Measurements from ENCODE around the gene TNNI3. TPM values are rescaled to one million over a fixed set of nuclear protein-coding genes. Genes with fewer than 3 reads are reported as not detected.

TNNI3 gene
- total and polyA plus RNA-seq, 2 donors (not counting 3 experiments of a cell fraction or from before 2014, with no cell fraction given): not detected

GRCh38 chr19:55145232-55145631 lies 12.3 kb downstream of the TNNI3 start:
- ChIA-PET CTCF (interaction anchor here (3.8 kb wide), 1 partner anchor 15 kb away, joined by 34 read pairs; no protein-coding TSS in a partner anchor), POLR2A (no interaction called here)
- FAIRE-seq (no peak), DNase-seq (ENCODE audit: low read depth, low spot score) (no peak)
- TF ChIP-seq CTCF (IDR thresholded peaks at IDR 0.05; ENCODE audit: extremely low read depth in 1 of 2, insufficient read depth in 1 of 2, low read depth in 1 of 2, low read length in 2 of 2): no peak
- no peak for TF ChIP-seq EZH2 (IDR thresholded peaks at IDR 0.05; ENCODE audit: borderline replicate concordance, low read depth, low read length, severe bottlenecking)
- TF ChIP-seq MAX (IDR thresholded peaks at IDR 0.05; ENCODE audit: insufficient read depth, insufficient read length): no peak
- TF ChIP-seq GATA2 (IDR thresholded peaks at IDR 0.05; ENCODE audit: insufficient read depth, insufficient read length, low read depth, low read length): no peak
- Histone ChIP-seq H3K27me3 (ENCODE audit: control insufficient read depth in 2 of 2, insufficient read depth in 2 of 2, low read length in 2 of 2) (peaks cover 7 to 13% of the 10 kb centered on the region in 2 experiments), H3K79me2 (ENCODE audit: control insufficient read depth, insufficient read depth, low read length) (no peaks in the 10 kb centered on the region), H3K4me1 (ENCODE audit: control insufficient read depth, extremely low read depth, insufficient read depth, low read length) (no peaks in the 10 kb centered on the region), H4K20me1 (replicated peaks; ENCODE audit: control insufficient read depth, extremely low read depth, insufficient read depth, low read length) (no peaks in the 10 kb centered on the region), H3K9me1 (replicated peaks; ENCODE audit: control insufficient read depth, extremely low read depth, insufficient read depth, low read length) (no peaks in the 10 kb centered on the region), H3K4me2 (ENCODE audit: insufficient read depth, low read length) (no peak overlapping the region), H3K9me3 (replicated peaks; ENCODE audit: control insufficient read depth, insufficient read depth, low read length) (no peaks in the 10 kb centered on the region), H3K4me3 (replicated peaks in 1 of 3; ENCODE audit: insufficient read depth in 1 of 3, low read depth in 1 of 3, low read length in 3 of 3) (no peak overlapping the region), H2AFZ (ENCODE audit: low read depth, low read length) (no peak overlapping the region), H3K27ac (ENCODE audit: insufficient read depth, low read depth, low read length) (no peak overlapping the region), H3K9ac (replicated peaks; ENCODE audit: extremely low read depth, insufficient read depth, low read length) (no peak overlapping the region), H3K36me3 (ENCODE audit: control insufficient read depth in 2 of 2, extremely low read depth in 1 of 2, insufficient read depth in 2 of 2, low read length in 2 of 2) (no peaks in the 10 kb centered on the region)
- dilution Hi-C loops (cut with MboI; ENCODE audit: extremely low pct_ligation_motif_present, low sequenced_read_pairs): no loop called here
- no TSS peak for BruUV-seq (replicated peaks)
- intact Hi-C loops (cut with micrococcal nuclease): loop anchor here (10.0 kb wide), 1 partner anchor 240 kb away; the partner anchor contains the start of genes RPL28 and TMEM238

- Histone ChIP-seq H3K9me1 (replicated peaks; ENCODE audit: control insufficient read depth, extremely low read depth, insufficient read depth, low read length) (no peaks in the 10 kb centered on the region), H2AFZ (ENCODE audit: low read depth, low read length) (peak overlapping the region; percentile 4), H4K20me1 (replicated peaks; ENCODE audit: control insufficient read depth, extremely low read depth, insufficient read depth, low read length) (no peaks in the 10 kb centered on the region), H3K27me3 (ENCODE audit: control insufficient read depth in 2 of 2, insufficient read depth in 2 of 2, low read length in 2 of 2) (peaks cover 4 to 5% of the 10 kb centered on the region in 2 experiments), H3K4me1 (ENCODE audit: control insufficient read depth, extremely low read depth, insufficient read depth, low read length) (no peaks in the 10 kb centered on the region), H3K4me2 (ENCODE audit: insufficient read depth, low read length) (no peak overlapping the region), H3K9ac (replicated peaks; ENCODE audit: extremely low read depth, insufficient read depth, low read length) (no peak overlapping the region), H3K9me3 (replicated peaks; ENCODE audit: control insufficient read depth, insufficient read depth, low read length) (no peaks in the 10 kb centered on the region), H3K79me2 (ENCODE audit: control insufficient read depth, insufficient read depth, low read length) (no peaks in the 10 kb centered on the region), H3K4me3 (replicated peaks in 1 of 3; ENCODE audit: insufficient read depth in 1 of 3, low read depth in 1 of 3, low read length in 3 of 3) (no peak overlapping the region), H3K27ac (ENCODE audit: insufficient read depth, low read depth, low read length) (no peak overlapping the region), H3K36me3 (ENCODE audit: control insufficient read depth in 2 of 2, extremely low read depth in 1 of 2, insufficient read depth in 2 of 2, low read length in 2 of 2) (no peaks in the 10 kb centered on the region)
- dilution Hi-C loops (cut with MboI; ENCODE audit: extremely low pct_ligation_motif_present, low sequenced_read_pairs): no loop called here
- POLR2A ChIA-PET: interaction anchor here (0.7 kb wide), 1 partner anchor 18 kb away, joined by 3 read pairs; no protein-coding TSS in a partner anchor
- no peak for DNase-seq (ENCODE audit: low read depth, low spot score)
- CTCF ChIA-PET: interaction anchor here (0.6 to 4.5 kb wide), 51 partner anchors 9 to 939 kb away, joined by 3 to 90 read pairs (median 4); partner anchors contain the start of genes DNAAF3, ISOC2, KMT5C and NAT14
- TF ChIP-seq CTCF (IDR thresholded peaks at IDR 0.05; ENCODE audit: extremely low read depth in 1 of 2, insufficient read depth in 1 of 2, low read depth in 1 of 2, low read length in 2 of 2) (no peak), POLR2A (IDR thresholded peaks at IDR 0.05; ENCODE audit: low read depth, low read length) (no peak), MYC (IDR thresholded peaks at IDR 0.05; ENCODE audit: low read depth, low read length) (no peak), JUN (IDR thresholded peaks at IDR 0.05; ENCODE audit: borderline replicate concordance, insufficient read depth, insufficient read length, low read depth) (no peak), MAX (IDR thresholded peaks at IDR 0.05; ENCODE audit: insufficient read depth, insufficient read length) (no peak), GATA2 (IDR thresholded peaks at IDR 0.05; ENCODE audit: insufficient read depth, insufficient read length, low read depth, low read length) (no peak), EZH2 (IDR thresholded peaks at IDR 0.05; ENCODE audit: borderline replicate concordance, low read depth, low read length, severe bottlenecking) (no peak), FOS (IDR thresholded peaks at IDR 0.05; ENCODE audit: borderline replicate concordance, insufficient read depth, low read length) (no peak), POLR2AphosphoS5 (IDR thresholded peaks at IDR 0.05; ENCODE audit: insufficient read depth, low read depth, low read length) (no peak)
- intact Hi-C loops (cut with micrococcal nuclease): loop anchor here (1.0 to 10.0 kb wide), 8 partner anchors 19 to 491 kb away; partner anchors contain the start of genes RPL28 and TMEM238
- BruUV-seq (replicated peaks): no TSS peak
- FAIRE-seq: no peak
These were observed 15.8 kb downstream of the TNNI3 start for GRCh38 chr19:55141696-55142095.
